HepG2 (cell line): ENCODE results near the gene KIF13A. TPM values are rescaled to one million over a fixed set of nuclear protein-coding genes. Genes with fewer than 3 reads are reported as not detected.
A peak's percentile ranks its signal among the peaks of the same experiment; 100 is the strongest.

Experiments
- ELF4 ChIP-seq: sonication (generic); formaldehyde crosslinking; IDR thresholded peaks from 2 replicates; pipeline ENCODE4 v1.5.0; 2020; ENCODE audit warnings: missing genetic modification reagents, mild to moderate bottlenecking, moderate library complexity, borderline replicate concordance
- FOXP4 ChIP-seq: sonication (generic); formaldehyde crosslinking; IDR thresholded peaks from 2 replicates; pipeline ENCODE4 v1.4.0; 2020; ENCODE audit warnings: missing genetic modification reagents
- HDAC1 ChIP-seq: sonication (generic); formaldehyde crosslinking; IDR thresholded peaks from 2 replicates; pipeline ENCODE4 v1.5.1; 2020; ENCODE audit warnings: mild to moderate bottlenecking, missing genetic modification reagents
- HMGXB3 ChIP-seq: sonication (generic); formaldehyde crosslinking; IDR thresholded peaks from 2 replicates; pipeline ENCODE4 v1.4.0; 2020; ENCODE audit warnings: missing genetic modification reagents, borderline replicate concordance
- MYNN ChIP-seq: sonication (generic); formaldehyde crosslinking; IDR thresholded peaks from 2 replicates; pipeline ENCODE4 v1.4.0; 2020; ENCODE audit warnings: mild to moderate bottlenecking, low read depth, missing genetic modification reagents
- NCOA5 ChIP-seq: sonication (generic); formaldehyde crosslinking; IDR thresholded peaks from 2 replicates; pipeline ENCODE4 v1.4.0; 2020; ENCODE audit warnings: missing genetic modification reagents
- NR2F6 ChIP-seq, 2 experiments: IDR thresholded peaks; 2 replicates each; pipeline ENCODE4 v1.6.1; 2016; ENCODE audit warnings: antibody characterized with exemption in 1 of 2, mild to moderate bottlenecking in 1 of 2
- PRDM15 ChIP-seq: sonication (generic); formaldehyde crosslinking; IDR thresholded peaks from 2 replicates; pipeline ENCODE4 v1.4.0; 2020; ENCODE audit warnings: missing genetic modification reagents
- SNAPC5 ChIP-seq: sonication (generic); formaldehyde crosslinking; IDR thresholded peaks from 2 replicates; pipeline ENCODE4 v1.8.1; 2023; ENCODE audit warnings: mild to moderate bottlenecking, missing genetic modification reagents, borderline replicate concordance
- ZFAT ChIP-seq: sonication (generic); formaldehyde crosslinking; conservative IDR thresholded peaks from 2 replicates; pipeline ENCODE4 v1.8.1; 2023; ENCODE audit warnings: missing genetic modification reagents, inconsistent platforms
- ZNF274 ChIP-seq: sonication (generic); formaldehyde crosslinking; IDR thresholded peaks from 2 replicates; pipeline ENCODE4 v1.5.1; 2020; ENCODE audit warnings: mild to moderate bottlenecking, missing genetic modification reagents
- ZNF333 ChIP-seq: sonication (generic); formaldehyde crosslinking; IDR thresholded peaks from 2 replicates; pipeline ENCODE4 v1.4.0; 2020; ENCODE audit warnings: mild to moderate bottlenecking, missing genetic modification reagents, borderline replicate concordance
- ZNF441 ChIP-seq: sonication (generic); formaldehyde crosslinking; IDR thresholded peaks from 2 replicates; pipeline ENCODE4 v1.7.0; 2021; ENCODE audit warnings: missing genetic modification reagents, borderline replicate concordance
- ZNF496 ChIP-seq: sonication (generic); formaldehyde crosslinking; IDR thresholded peaks from 2 replicates; pipeline ENCODE4 v1.8.1; 2023; ENCODE audit warnings: mild to moderate bottlenecking, moderate library complexity, missing genetic modification reagents; ENCODE audit not compliant: insufficient replicate concordance
- ZNF572 ChIP-seq: sonication (generic); formaldehyde crosslinking; IDR thresholded peaks from 2 replicates; pipeline ENCODE4 v1.5.1; 2020; ENCODE audit warnings: mild to moderate bottlenecking, missing genetic modification reagents
- ZNF597 ChIP-seq: sonication (generic); formaldehyde crosslinking; IDR thresholded peaks from 2 replicates; pipeline ENCODE4 v1.5.0; 2020; ENCODE audit warnings: missing genetic modification reagents
- ZNF672 ChIP-seq: sonication (generic); formaldehyde crosslinking; IDR thresholded peaks from 2 replicates; pipeline ENCODE4 v1.8.1; 2022; ENCODE audit warnings: missing genetic modification reagents
- ZNF792 ChIP-seq: IDR thresholded peaks from 2 replicates; pipeline ENCODE4 v1.6.1; 2016
- polyA plus RNA-seq, 8 experiments: library from polyadenylated mRNA; depleted of rRNA in 3 of 8; stranded (reverse) in 7 of 8; unstranded in 1 of 8; fragments of >200 nt; fragmentation: Illumina TruSeq in 4 of 8; extraction: Trizol in 4 of 8; gene quantifications; 2 replicates each; pipeline versions ENCODE4 v1.2.1 to v1.2.3, GENCODE V29; 2011 to 2016; ENCODE audit warnings: low read depth in 4 of 8, missing spikeins in 1 of 8, mixed read lengths in 1 of 8; ENCODE audit not compliant: insufficient read depth in 1 of 8
- total RNA-seq, 5 experiments: library from RNA; depleted of rRNA; stranded (reverse); fragments of >200 nt; fragmentation: Illumina TruSeq; extraction: Trizol; gene quantifications; 2 replicates each; pipeline ENCODE4 v1.2.3, GENCODE V29; 2016; ENCODE audit warnings: low read depth in 1 of 5

Gene KIF13A
- total and polyA plus RNA-seq, 2 of the 13 experiments (the other 11 are each of a cell fraction or from before 2014, with no cell fraction given) = 21.1 to 37.2 TPM

GRCh38 chr6:17987697-17988421 is 424 bp upstream of the KIF13A start (continued):
- TF ChIP-seq FOXP4 (CRISPR knock-in tag) (no peak), HDAC1 (peak; percentile 45; the same call in 1 of the 2 replicates), ELF4 (CRISPR knock-in tag) (no peak), NR2F6 (IDR thresholded peaks at IDR 0.05) (no peak), NR2F6 (CRISPR knock-in tag; IDR thresholded peaks at IDR 0.05) (no peak), ZNF274 (CRISPR knock-in tag) (no peak), ZNF572 (CRISPR knock-in tag) (no peak), ZNF441 (no peak; the same call in 1 of the 2 replicates), PRDM15 (no peak), ZNF333 (CRISPR knock-in tag) (peak; percentile 33; the same call in 1 of the 2 replicates), ZFAT (CRISPR knock-in tag) (no peak), ZNF672 (CRISPR knock-in tag) (no peak), MYNN (CRISPR knock-in tag) (no peak), ZNF496 (CRISPR knock-in tag) (no peak), ZNF597 (no peak), ZNF792 (CRISPR knock-in tag) (no peak), HMGXB3 (CRISPR knock-in tag) (no peak), SNAPC5 (CRISPR knock-in tag) (no peak), NCOA5 (no peak)
